ENCODE data around the gene GPC3.
"Not testable (repeated sequence)": the region's sequence is repeated elsewhere in the genome, so short reads cannot be mapped to it uniquely, and the experiment has no call there.

The GPC3 gene

GRCh38 chrX:133836561-133836960 lies 148.8 kb downstream of the GPC3 start:
- DNase-seq, result no peak

- DNase-seq, result no peak
Measured at GRCh38 chrX:133834771-133835170, 150.6 kb downstream of the GPC3 start.

- no peak for DNase-seq
Measured at GRCh38 chrX:133819546-133819945, 165.8 kb downstream of the GPC3 start.

- DNase-seq, result no peak
Measured at GRCh38 chrX:133818019-133818418, 167.4 kb downstream of the GPC3 start.

- no peak for DNase-seq
Measured at GRCh38 chrX:133815496-133815895, 169.9 kb downstream of the GPC3 start.

- DNase-seq, result peak; percentile 30
Measured at GRCh38 chrX:133813971-133814370, 171.4 kb downstream of the GPC3 start.

- peak; percentile 3 for DNase-seq
Measured at GRCh38 chrX:133812402-133812801, 173.0 kb downstream of the GPC3 start.

GRCh38 chrX:133810925-133811324 lies 174.5 kb downstream of the GPC3 start:
- DNase-seq, result no peak

GRCh38 chrX:133804072-133804471 lies 181.3 kb downstream of the GPC3 start:
- DNase-seq, result no peak

GRCh38 chrX:133796282-133796681 lies 189.1 kb downstream of the GPC3 start:
- no peak for DNase-seq

GRCh38 chrX:133794126-133794525 lies 191.3 kb downstream of the GPC3 start:
- DNase-seq, result no peak

- no peak for DNase-seq
Measured at GRCh38 chrX:133793626-133794025, 191.8 kb downstream of the GPC3 start.

- peak; percentile 67 for DNase-seq
Measured at GRCh38 chrX:133792198-133792953, 193.0 kb downstream of the GPC3 start.

GRCh38 chrX:133789829-133790228 lies 195.6 kb downstream of the GPC3 start:
- DNase-seq, result no peak

- DNase-seq, result no peak
Measured at GRCh38 chrX:133786382-133786781, 199.0 kb downstream of the GPC3 start.

- DNase-seq, result no peak
Measured at GRCh38 chrX:133783274-133783673, 202.1 kb downstream of the GPC3 start.

GRCh38 chrX:133781174-133781573 lies 204.2 kb downstream of the GPC3 start:
- no peak for DNase-seq

- peak; percentile 0 for DNase-seq
Measured at GRCh38 chrX:133776072-133776471, 209.3 kb downstream of the GPC3 start.

- no peak for DNase-seq
Measured at GRCh38 chrX:133774807-133775206, 210.6 kb downstream of the GPC3 start.

GRCh38 chrX:133771086-133771646 lies 214.2 kb downstream of the GPC3 start:
- DNase-seq, result no peak

GRCh38 chrX:133762976-133763548 lies 222.3 kb downstream of the GPC3 start:
- not testable (repeated sequence) for DNase-seq

- no peak for DNase-seq
Measured at GRCh38 chrX:133754657-133755056, 230.7 kb downstream of the GPC3 start.

GRCh38 chrX:133749951-133750350 lies 235.4 kb downstream of the GPC3 start:
- DNase-seq, result no peak

- no peak for DNase-seq
Measured at GRCh38 chrX:133749370-133749769, 236.0 kb downstream of the GPC3 start.
